Left colon (tissue), 2 donors: ENCODE results near the gene PIN4. TPM values are rescaled to one million over a fixed set of nuclear protein-coding genes. Genes with fewer than 3 reads are reported as not detected.
"Not testable (repeated sequence)": the region's sequence is repeated elsewhere in the genome, so short reads cannot be mapped to it uniquely, and the experiment has no call there.

Source experiments
- ATAC-seq: fragments of 200-7000 bp; cut with Tn5 transposase; one replicate; pipeline ENCODE4 v1.9.1; 2020; ENCODE audit warnings: mild to moderate bottlenecking, moderate library complexity
- DNase-seq, 2 donors: peaks; one replicate each; pipeline ENCODE4 v3.0.0-alpha.2; 2020
- intact Hi-C, 2 donors: fragments of 100-400 bp; cut with DNase I in 1 of 2; cut with micrococcal nuclease in 1 of 2; formaldehyde crosslinking; loops; one replicate each; pipeline versions ENCODE4 v1.11.2 to v1.14.0; 2022; cut with DNase I, micrococcal nuclease
- long read RNA-seq: library from polyadenylated mRNA; unstranded; transcript quantifications from one replicate; pipeline ENCODE4 v2.0.0, GENCODE V29; 2021
- total RNA-seq, 2 donors: library from RNA; stranded (reverse); fragmentation: NEBNext Ultra II Directional; extraction: Animal tissue kit (Norgen Biotek cat#: 25700); gene quantifications; one replicate each; pipeline ENCODE4 v1.2.1, GENCODE V29; 2021
- donor health status: DM: no; HTN: no; CAD: no.
- donor health status: DM: yes; HTN: yes; CAD: no.

PIN4 gene
- total RNA-seq, result 10 to 100 TPM in 1 of 2 donors, 1 to 10 TPM in 1; 7.8 to 11.8 TPM
- long read RNA-seq, transcript PIN4-203 (4 exons, 1,321 nt), result major isoform, 16 of 19 reads
- long read RNA-seq, partial matches to known transcripts, result 0 of 19 reads
- long read RNA-seq, other reads (novel, unspliced or antisense), result 3 of 19 reads

DNA sequence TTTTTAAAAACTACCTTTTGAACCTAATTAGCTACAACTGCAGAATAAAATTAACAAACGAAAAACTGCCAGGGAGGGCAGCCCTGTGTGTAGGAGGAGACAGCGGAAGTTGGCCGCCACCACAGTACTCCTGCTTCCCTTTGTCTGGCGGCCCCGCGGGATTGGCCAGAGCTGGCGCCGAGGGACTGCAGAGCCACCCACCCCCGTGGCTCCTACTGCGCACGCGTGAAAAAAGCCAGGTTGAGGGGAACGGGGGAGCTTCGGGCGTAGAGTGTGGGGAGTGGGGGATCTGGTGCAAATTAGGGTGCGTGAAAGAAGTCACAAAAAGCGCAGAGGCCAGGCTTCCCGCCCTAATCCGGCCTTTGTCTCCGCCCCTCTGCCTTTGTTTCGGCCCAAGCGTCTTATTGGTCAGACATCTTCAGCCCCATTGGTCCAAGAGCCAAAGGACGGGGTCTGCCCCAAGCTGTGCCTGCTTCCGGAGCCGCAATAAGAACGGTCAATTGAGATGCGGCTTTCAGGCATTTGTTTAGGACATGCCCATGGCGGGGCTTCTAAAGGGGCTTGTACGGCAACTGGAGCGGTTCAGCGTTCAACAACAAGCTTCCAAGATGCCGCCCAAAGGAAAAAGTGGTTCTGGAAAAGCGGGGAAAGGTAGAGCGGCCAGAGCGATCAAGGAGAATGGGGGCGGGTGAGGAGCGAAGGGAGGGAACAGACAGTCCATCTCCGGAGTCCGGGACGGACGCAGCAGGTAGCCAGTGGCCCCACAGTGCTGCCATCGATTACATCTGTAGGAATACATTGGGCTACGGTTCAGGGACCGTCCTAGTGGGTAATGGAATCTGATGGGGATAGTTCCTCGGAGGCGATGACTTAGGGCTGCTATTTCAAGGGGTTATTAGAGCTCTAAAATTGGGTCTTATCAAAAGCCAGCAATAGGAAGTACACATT, at the start of gene PIN4:
Gene PIN4 (plus strand): TSS at position 580 of the 948 bp plus-strand sequence. CDS start 29 bp downstream, at position 609.
- DNase-seq (peak; percentile 88 to 93), ATAC-seq (peak; percentile 96)
- intact Hi-C loops, result no loop called here

DNA sequence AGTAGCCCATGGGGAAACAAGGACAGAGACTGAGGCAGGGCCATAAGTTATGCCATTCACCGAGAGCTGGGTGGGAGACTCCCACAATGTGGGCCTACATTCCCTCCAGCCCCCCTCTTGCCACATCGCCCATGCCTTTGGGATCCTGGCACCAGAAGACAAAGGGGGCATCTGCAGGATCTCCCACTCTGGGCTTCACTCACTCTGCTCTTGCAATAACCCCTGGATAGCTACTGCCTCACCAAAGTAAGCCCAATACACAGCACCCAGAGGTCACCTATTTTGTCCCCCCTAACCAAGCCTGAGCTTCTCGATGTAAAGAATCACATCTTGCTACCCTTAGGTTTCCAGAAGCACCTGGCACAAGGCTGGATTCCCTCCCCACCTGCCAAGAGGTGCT, 49.1 kb upstream of the PIN4 start:
- no peak for ATAC-seq
- intact Hi-C loops, result no loop called here
- DNase-seq, result no peak

DNA sequence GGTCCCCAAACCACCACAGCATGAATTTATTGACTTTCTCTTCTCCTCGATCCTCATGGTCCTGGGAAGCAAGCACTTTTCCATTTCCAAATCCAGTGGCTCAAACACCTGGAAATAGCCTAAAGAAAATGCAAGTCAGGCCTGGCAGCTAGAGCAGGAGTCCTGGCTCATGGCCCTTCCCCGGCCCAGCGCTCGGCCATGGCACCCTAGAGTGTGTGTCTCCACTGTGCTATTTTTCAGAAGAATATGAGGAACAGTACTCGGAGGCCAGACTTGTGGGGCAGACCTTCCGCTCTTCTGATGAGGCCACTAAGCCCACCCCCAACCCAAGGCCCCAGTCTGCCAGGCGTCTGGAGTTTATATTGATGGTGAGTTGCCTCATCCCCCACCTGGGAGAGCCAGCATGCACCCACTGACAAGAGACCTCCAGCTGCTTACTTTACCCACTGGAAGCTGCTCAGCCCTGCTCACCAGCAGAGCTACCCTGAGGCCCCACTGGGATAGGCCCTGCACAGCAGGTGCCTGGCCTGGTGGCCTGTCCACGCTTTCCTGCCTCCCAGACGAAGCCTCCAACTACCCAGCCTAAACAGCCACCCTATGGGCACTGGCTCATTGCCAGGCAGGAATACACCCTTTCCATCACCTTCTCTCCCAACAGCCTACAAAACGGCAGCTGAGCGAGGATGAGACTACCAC, 47.6 kb upstream of the PIN4 start:
- ATAC-seq (no peak), DNase-seq (no peak)

DNA sequence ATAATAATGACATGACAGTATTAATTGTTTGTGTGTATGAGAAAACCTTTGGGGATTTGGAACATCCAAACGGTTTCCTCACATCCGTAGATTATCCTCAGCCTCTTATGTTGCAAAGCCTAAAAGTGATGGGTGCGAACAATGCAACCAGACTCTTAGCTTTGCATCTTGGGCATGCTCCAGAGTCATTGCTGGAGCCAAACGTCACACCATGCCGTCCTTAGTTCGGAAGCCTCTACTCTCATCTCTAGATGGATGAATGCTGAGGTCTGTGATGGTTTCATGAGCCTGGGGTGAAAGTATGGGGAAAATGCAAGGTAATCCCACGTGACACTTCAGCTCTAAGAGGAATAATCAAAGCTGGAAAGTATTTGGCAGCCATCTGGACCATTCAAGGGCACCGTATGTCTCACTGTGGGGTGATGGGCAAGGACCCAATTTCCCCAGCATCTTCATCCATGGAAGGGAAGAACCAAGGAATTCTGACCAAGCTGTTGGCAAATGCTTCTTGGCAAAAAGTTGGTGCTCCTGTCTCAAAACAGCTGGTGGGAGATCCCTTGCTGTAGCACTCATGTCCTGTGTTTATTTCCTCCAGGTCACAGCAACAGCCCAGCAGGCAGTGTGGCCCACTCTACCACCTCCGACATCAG, 43.6 kb upstream of the PIN4 start:
- no peak for ATAC-seq
- no peak for DNase-seq
- intact Hi-C loops, result no loop called here

More for the DNA sequence above, 47.6 kb upstream of the PIN4 start:
- intact Hi-C loops, result no loop called here

DNA sequence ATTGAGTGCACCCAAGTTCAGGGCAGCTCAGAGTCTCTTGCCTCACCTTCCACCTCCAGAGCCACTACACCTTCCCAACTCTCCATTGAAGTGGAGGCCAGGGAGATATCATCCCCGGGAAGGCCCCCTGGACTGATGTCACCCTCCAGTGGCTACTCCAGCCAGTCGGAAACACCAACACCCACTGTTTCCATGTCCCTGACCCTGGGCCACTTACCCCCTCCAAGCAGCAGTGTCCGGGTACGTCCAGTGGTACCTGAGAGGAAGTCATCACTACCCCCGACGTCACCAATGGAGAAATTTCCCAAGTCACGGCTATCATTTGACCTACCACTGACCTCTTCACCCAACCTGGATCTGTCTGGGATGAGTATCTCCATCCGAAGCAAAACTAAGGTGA, 42.0 kb upstream of the PIN4 start:
- intact Hi-C loops, result no loop called here
- no peak for DNase-seq
- no peak for ATAC-seq

DNA sequence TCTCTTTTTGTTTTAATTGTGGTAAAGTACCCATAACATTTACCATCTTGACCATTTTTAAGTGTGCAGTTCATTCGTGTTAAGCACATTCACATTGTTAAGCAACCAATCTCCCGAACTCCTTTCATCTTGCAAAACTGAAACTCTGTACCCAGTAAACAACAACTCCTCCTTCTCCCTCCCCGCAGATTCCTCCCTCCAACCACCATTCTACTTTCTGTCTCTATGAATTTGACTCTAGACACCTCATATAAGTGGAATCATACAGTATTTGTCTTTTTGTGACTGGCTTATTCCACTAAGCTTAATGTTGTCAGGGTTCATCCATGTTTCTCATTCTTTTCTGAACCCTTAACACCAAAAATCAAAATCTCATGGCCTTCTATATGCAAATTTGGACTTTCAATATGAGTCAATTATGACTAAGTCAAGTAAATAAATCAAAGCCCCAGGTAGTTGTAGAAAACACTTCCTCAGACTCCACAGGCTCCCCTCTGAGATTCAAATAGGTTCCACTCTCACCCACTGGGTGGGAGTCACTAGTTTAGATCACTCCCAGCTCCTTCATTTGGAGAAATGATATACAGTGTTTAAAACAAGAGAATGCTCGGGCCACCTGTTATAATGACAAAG, 40.1 kb upstream of the PIN4 start:
- ATAC-seq, result no peak
- DNase-seq, result no peak
- intact Hi-C loops, result no loop called here

DNA sequence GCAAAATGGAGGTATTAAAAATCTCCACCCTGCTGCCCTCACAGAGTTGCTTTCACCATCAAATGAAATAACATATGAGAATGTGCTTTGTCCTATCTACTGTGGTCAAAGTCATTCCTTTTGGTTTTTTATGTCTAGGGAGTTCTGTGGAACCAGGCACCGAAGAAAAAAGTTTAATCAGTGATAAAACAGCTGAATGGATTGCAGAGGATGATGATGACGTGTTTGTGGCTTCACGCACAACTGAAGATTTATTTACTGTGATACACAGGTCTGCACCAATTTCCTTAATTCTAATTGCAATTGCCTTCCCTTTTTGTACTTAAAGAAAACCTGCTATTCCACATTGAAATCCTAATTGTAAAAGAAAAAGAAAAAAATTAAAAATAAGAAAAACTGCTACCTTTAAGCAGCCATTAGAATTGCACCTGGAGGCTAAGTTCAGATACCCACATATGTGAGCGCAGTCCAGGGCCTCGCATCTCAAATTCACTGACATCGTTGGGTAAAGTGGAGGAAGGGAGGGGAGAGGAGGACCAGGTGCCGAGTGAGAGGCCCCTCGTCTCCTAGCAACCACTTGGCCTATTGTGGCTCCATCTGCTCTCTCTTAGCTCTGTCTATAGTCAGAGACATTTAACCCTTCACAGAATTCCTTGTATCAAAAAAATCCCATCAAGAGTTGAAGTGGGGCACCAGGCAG, 39.3 kb upstream of the PIN4 start:
- no peak for DNase-seq
- intact Hi-C loops, result no loop called here
- no peak for ATAC-seq

DNA sequence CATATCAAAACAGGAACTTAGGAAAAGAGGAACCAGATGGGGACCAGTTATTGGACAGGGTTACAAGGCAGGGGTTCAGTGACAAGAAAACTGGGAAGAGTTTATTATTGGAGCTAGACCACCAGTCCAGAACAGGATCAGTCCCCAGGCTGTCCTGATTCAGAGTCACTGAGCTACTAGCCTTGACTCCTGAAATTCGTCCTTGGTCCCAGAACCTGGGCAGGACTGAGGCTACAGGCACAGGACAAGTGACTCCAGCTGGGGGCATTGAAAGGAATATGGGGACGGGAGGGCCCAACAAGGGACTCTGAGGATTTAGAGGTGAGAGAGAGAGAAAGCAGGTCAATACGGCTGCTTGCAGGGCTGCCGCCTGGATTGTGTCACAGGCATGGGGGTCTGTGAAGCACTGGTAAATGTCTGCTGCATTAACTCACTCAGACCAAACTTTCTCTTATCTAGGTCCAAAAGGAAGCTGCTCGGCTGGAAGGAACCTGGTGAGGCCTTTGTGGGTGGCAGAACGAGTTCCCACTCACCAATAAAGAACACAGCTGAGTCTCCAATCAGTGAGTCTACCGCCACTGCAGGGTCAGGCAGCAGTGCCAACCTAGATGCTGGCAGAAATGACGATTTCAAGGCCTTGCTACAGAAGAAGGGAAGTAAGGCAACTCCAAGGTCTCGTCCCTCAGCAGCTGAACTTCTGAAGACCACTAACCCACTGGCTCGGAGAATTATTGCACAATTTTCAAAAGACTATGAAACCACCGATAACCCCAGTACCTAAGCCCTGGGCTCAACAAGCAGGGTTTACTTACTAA, 38.6 kb upstream of the PIN4 start:
- DNase-seq (no peak), ATAC-seq (no peak)
- intact Hi-C loops, result no loop called here

DNA sequence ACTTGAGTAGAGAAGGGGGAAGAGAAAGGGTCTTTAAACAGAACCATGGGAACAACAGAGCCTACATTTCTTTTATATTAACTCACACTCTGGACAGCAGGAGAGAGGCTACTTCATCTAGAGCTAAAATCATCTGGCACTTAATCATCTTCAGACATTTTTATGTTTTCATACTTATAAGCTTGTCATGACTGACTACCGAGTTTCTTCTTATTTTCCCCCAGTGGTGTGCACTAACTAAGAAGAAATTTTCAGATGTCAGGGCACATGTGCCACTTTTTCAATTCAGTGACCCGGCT, 38.0 kb upstream of the PIN4 start:
- DNase-seq (no peak), ATAC-seq (no peak)
- intact Hi-C loops, result no loop called here

DNA sequence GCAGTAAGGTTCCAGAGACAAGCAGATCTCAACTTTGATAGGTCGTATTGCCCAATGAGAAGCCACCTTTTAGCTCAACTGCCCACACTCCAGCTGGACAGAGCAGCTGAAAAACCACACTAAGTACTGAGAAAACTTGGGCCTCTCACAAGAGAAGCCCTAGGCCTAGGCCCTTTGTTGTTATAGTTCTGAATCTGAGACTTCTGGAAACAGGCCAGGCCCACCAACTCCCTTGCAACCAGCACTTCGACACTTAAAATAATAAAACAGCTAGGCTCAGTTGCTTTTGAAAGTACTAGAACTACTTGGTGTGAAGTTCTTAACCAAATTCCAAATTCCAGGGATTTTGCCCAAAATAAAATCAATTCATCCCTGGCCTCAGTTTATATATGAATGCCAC, 36.4 kb upstream of the PIN4 start:
- intact Hi-C loops, result no loop called here
- DNase-seq (no peak), ATAC-seq (no peak)

DNA sequence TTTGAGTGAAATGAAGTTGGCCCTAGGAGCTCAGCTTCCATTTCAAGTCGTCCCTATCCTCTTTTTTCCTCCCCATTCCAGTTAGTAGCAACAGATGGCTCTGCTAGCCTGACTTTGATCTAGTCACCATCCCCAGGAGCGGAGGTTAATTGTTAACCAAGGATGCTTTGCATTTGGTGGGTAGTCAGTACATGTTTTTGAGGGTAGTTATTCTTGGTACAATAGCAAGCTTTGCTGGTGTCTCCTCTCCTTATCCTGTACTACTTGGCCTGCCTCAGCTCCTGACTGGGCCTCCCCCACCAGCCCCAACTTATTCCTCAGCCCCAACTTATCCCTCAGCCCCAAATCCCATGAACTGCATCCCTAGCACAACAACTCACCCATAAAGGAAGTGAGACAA, 35.0 kb upstream of the PIN4 start:
- intact Hi-C loops, result no loop called here
- ATAC-seq (no peak), DNase-seq (no peak)

DNA sequence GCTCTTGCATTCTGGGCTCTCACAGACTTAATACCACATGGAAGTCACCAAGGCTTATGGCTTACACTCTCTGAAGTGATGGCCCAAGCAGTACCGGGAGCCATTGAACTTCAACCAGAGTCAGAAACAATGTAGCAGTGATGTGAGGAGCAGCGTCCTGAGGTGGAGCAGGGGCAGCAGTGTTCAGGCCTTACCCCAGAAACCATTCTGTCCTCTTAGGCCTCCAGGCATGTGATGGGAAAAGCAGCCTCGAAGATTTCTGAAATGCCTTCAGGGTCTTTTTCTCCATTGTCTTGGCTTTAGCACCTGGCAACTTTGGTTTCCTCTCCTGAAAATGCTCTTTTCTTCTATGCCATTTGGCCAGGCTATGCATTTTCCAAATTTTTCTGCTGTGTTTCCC, 22.8 kb upstream of the PIN4 start:
- intact Hi-C loops, result no loop called here
- DNase-seq (no peak), ATAC-seq (no peak)

DNA sequence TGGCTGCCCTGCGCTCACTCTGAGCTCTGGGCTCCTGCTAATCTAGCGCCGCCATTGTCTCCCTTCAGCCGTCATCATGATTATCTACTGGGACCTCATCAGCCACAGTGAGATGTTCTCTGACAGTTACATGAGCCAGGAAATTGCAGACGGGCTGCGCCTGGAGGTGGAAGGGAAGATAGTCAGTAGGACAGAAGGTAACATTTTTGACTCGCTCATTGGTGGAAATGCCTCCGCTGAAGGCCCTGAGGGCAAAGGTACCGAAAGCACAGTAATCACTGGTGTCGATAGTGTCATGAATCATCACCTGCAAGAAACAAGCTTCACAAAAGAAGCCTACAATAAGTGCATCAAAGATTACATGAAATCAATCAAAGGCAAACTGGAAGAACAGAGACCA, 21.8 kb upstream of the PIN4 start:
- intact Hi-C loops, result no loop called here
- no peak for DNase-seq
- no peak for ATAC-seq

DNA sequence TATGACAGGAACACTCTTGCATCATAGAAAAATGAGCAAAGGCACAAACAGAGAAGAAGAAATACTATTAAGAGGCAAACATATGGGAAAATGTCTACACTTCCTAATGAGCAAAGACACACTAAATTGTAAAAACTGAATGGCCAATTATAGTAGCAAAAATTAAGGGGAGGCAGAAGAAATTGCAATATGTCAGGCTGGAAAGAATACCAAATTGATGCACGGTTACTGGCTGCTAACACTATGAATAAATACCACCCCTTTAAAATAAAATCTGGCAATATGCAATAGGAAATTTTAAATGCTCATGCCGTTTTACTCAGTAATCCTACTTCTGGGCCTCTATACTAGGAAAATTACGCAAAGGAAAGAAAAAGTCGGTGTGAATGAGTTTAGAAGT, 16.0 kb upstream of the PIN4 start:
- DNase-seq (no peak), ATAC-seq (no peak)
- intact Hi-C loops, result no loop called here

DNA sequence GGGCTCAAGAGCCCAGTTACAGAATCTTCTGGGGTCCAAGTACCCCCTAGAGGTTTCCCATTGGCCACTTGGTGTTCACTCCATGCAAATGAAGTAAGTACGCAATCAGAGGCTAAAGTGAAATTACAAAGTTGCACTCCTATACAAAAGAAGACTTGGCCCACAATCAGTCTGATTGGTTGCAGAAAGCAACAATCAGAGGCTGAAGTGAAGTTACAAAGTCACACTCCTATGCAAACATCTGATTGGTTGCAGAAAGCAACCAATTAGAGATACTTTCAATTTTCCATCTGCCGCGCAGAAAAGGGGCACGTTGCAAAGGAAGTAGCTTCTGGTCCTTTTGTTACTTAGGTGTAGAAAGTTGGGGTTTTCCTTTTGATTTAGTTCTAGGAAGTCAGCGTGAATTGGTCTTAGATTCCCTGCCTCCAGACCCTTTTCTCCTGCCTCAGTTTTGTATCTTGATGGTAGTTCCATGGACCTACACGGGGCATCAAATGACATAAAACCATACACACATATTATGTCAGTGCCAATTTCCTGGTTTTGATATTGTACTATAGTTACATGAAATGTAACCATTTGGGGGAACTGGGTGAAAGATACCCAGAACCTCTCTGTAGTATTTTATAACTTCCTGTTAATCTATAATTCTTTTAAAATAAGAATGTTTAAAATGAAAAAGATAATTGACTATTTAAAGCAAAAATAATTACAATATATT, 12.4 kb upstream of the PIN4 start:
- DNase-seq, result no peak
- intact Hi-C loops, result no loop called here
- no peak for ATAC-seq

DNA sequence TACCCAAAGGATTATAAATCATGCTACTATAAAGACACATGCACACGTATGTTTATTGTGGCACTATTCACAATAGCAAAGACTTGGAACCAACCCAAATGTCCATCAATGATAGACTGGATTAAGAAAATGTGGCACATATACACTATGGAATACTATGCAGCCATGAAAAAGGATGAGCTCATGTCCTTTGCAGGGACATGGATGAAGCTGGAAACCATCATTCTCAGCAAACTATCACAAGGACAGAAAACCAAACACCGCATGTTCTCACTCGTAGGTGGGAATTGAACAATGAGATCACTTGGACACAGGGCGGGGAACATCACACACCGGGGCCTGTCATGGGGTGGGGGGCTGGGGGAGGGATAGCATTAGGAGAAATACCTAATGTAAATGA, 5.3 kb upstream of the PIN4 start:
- DNase-seq, intact Hi-C loops, ATAC-seq: not testable (repeated sequence)

DNA sequence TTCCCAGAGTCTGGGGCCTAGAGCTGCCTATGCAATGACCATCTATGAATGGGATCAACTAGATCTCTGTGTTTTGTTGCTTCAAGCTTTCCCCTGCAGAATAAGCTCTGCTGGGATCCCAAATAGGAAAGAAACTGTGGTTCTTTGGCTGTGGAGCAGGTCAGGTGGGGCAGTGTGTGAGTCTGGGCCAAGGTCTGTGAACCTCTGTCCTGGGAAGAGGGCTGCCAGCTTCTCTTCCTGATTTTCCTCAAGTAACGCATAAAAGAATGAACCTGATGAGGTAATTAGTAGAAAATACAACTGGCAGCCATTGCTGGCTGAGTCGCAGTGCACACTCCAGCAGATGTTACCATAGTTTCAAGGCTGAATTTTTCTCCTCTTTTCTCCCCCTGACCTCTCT, 4.6 kb upstream of the PIN4 start:
- no peak for DNase-seq
- intact Hi-C loops, result no loop called here
- no peak for ATAC-seq
